ENCODE results near the gene SHC3. TPM values are rescaled to one million over a fixed set of nuclear protein-coding genes. Genes with fewer than 3 reads are reported as not detected.

The SHC3 gene
- total RNA-seq, 2 experiments from 2014 or later, result not detected

DNA sequence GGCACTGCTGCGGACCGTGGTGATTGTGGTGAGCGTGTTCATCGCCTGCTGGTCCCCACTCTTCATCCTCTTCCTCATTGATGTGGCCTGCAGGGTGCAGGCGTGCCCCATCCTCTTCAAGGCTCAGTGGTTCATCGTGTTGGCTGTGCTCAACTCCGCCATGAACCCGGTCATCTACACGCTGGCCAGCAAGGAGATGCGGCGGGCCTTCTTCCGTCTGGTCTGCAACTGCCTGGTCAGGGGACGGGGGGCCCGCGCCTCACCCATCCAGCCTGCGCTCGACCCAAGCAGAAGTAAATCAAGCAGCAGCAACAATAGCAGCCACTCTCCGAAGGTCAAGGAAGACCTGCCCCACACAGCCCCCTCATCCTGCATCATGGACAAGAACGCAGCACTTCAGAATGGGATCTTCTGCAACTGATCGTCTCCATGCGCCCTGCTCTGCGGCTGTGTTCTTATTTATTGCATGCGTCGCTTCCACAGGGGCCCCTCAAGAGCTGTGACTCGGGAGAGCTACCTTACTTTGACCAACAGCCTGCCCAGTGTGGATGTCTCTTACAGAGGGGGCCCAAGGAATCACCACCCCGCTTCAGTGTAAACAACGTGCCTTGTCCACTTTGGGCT is 176.6 kb downstream of the SHC3 start:
- H3K4me1 Mint-ChIP-seq (ENCODE audit: low read depth), result peaks cover 2% of the 10 kb centered on the region
- no peak overlapping the region for H3K27ac Mint-ChIP-seq
- DNase-seq, result no peak
- intact Hi-C loops (cut with micrococcal nuclease), result loop anchor here (2.0 kb wide), 1 partner anchor 409 kb away; no protein-coding TSS in a partner anchor
- POLR2A ChIA-PET, result no interaction called here
- no peaks in the 10 kb centered on the region for H3K9me3 Mint-ChIP-seq
- TF ChIP-seq, protein P1, sequence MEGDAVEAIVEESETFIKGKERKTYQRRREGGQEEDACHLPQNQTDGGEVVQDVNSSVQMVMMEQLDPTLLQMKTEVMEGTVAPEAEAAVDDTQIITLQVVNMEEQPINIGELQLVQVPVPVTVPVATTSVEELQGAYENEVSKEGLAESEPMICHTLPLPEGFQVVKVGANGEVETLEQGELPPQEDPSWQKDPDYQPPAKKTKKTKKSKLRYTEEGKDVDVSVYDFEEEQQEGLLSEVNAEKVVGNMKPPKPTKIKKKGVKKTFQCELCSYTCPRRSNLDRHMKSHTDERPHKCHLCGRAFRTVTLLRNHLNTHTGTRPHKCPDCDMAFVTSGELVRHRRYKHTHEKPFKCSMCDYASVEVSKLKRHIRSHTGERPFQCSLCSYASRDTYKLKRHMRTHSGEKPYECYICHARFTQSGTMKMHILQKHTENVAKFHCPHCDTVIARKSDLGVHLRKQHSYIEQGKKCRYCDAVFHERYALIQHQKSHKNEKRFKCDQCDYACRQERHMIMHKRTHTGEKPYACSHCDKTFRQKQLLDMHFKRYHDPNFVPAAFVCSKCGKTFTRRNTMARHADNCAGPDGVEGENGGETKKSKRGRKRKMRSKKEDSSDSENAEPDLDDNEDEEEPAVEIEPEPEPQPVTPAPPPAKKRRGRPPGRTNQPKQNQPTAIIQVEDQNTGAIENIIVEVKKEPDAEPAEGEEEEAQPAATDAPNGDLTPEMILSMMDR (IDR thresholded peaks at IDR 0.05), result no peak
- H3K36me3 Mint-ChIP-seq (ENCODE audit: low read depth), result no peaks in the 10 kb centered on the region
- H3K4me3 Mint-ChIP-seq, result no peak overlapping the region
- H3K27me3 Mint-ChIP-seq, result peaks cover 16% of the 10 kb centered on the region
- CTCF ChIA-PET, result interaction anchor here (1.4 to 1.9 kb wide), 3 partner anchors 9 to 409 kb away, joined by 4 to 10 read pairs (median 5); no protein-coding TSS in a partner anchor
- no peak for ATAC-seq

GRCh38 chr9:89000973-89001916 is 177.4 kb downstream of the SHC3 start:
- peak; percentile 80 for ATAC-seq
- intact Hi-C loops (cut with micrococcal nuclease), result loop anchor here (2.0 kb wide), 1 partner anchor 408 kb away; no protein-coding TSS in a partner anchor
- Mint-ChIP-seq H3K27ac (no peak overlapping the region), H3K4me3 (no peak overlapping the region), H3K36me3 (ENCODE audit: low read depth) (no peaks in the 10 kb centered on the region), H3K4me1 (ENCODE audit: low read depth) (peaks cover 2% of the 10 kb centered on the region), H3K9me3 (no peaks in the 10 kb centered on the region), H3K27me3 (peaks cover 16% of the 10 kb centered on the region)
- CTCF ChIA-PET, result interaction anchor here (0.6 to 1.9 kb wide), 11 partner anchors 10 to 477 kb away, joined by 3 to 10 read pairs (median 4); no protein-coding TSS in a partner anchor
- DNase-seq, result peak; percentile 90
- POLR2A ChIA-PET, result no interaction called here
- TF ChIP-seq, protein P1 (IDR thresholded peaks at IDR 0.05), result peak; percentile 66

- ATAC-seq (no peak), DNase-seq (no peak)
- POLR2A ChIA-PET, result no interaction called here
- Mint-ChIP-seq H3K27ac (no peak overlapping the region), H3K9me3 (no peaks in the 10 kb centered on the region), H3K4me3 (no peak overlapping the region), H3K36me3 (ENCODE audit: low read depth) (no peaks in the 10 kb centered on the region), H3K27me3 (peaks cover 16% of the 10 kb centered on the region), H3K4me1 (ENCODE audit: low read depth) (peaks cover 2% of the 10 kb centered on the region)
- CTCF ChIA-PET, result interaction anchor here (0.6 to 1.9 kb wide), 10 partner anchors 11 to 421 kb away, joined by 3 to 10 read pairs (median 4); no protein-coding TSS in a partner anchor
- intact Hi-C loops (cut with micrococcal nuclease), result loop anchor here (2.0 kb wide), 1 partner anchor 408 kb away; no protein-coding TSS in a partner anchor
- TF ChIP-seq, protein P1 (IDR thresholded peaks at IDR 0.05), result no peak
These were observed 178.2 kb downstream of the SHC3 start for GRCh38 chr9:89000371-89000781.

DNA sequence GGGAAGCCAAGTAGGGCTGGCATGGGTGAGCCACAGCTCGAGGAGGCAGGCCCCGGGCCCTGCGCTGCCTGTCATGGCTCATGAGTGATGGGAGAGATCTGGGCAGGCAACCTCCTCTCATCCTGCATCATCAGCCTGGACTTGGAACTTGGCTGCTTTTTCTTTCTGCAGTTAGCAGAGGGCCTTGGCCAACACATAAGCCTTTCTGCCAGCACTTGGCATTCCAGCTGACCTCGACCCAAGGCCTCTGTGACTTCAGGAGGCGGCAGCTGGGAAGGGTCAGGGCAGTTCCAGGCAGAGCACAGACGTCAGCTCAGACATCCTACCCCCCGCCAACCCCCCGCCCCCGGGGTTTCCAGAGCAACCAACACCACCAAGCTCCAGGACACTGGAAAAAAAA is 179.7 kb downstream of the SHC3 start:
- H3K27ac Mint-ChIP-seq, result no peak overlapping the region
- H3K4me1 Mint-ChIP-seq (ENCODE audit: low read depth), result peaks cover 2% of the 10 kb centered on the region
- no peaks in the 10 kb centered on the region for H3K36me3 Mint-ChIP-seq (ENCODE audit: low read depth)
- ChIA-PET CTCF (interaction anchor here (1.3 kb wide), 1 partner anchor 406 kb away, joined by 4 read pairs; no protein-coding TSS in a partner anchor), POLR2A (no interaction called here)
- H3K9me3 Mint-ChIP-seq, result no peaks in the 10 kb centered on the region
- no peak for ATAC-seq
- no peak overlapping the region for H3K4me3 Mint-ChIP-seq
- no peak for DNase-seq
- TF ChIP-seq, protein P1 (IDR thresholded peaks at IDR 0.05), result no peak
- intact Hi-C loops (cut with micrococcal nuclease), result loop anchor here (10.0 kb wide), 1 partner anchor 164 kb away; no protein-coding TSS in a partner anchor
- peaks cover 16% of the 10 kb centered on the region for H3K27me3 Mint-ChIP-seq

All from activated CD8-positive, alpha-beta T cell treated with anti-CD3 and anti-CD28 coated beads for 36 hours (primary cell).